ENCODE data around the gene MPC2.

The MPC2 gene

DNA sequence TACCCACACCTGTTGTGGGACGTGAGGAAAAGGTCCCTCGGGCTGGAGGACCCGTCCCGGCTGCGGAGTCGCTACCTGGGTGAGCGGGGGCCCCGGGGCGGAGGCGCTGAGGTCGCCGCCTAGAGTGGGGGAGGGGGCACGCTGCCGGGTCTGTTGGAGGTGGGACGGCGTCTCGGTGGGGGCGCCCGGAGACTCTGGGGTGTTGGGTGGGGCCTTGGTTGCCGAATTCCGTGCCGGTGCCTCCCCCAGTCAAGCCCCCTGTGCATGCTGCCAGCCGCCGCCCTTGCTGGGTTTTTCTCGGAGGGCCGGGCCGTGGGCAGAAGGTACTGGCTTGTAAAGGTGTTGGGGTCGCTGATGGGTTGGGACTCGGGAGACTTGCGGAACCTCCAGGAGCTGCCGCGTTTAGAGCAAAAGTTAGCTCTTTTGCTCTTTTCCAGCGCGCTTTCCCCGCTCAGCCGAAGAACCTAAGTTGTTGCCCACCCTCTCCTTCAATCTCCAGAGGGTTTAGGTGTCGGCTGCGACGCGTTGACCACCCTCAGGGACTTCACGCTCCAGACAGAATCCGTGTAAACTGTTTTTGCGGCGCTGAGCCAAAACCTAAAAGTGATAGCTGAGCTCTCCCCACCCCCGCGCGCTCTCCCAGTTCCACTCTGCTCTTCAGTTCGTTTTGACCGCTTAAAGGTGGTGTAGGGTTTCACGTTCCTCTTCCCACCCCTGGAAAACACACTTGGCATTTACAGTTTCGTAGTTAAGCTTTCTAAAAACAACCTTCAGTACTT is at the start of gene MPC2:
Gene MPC2, minus strand, starts transcription at position 143 of the 779 bp plus-strand sequence. CDS start 1,231 bp downstream, outside the sequence.
- DNase-seq = peak; percentile 19 to 91 (median 54)
- intact Hi-C loops (cut with DNase I) = loop anchor here (2.0 to 10.0 kb wide), 3 partner anchors 122 to 215 kb away; partner anchors contain the start of gene MPZL1

DNA sequence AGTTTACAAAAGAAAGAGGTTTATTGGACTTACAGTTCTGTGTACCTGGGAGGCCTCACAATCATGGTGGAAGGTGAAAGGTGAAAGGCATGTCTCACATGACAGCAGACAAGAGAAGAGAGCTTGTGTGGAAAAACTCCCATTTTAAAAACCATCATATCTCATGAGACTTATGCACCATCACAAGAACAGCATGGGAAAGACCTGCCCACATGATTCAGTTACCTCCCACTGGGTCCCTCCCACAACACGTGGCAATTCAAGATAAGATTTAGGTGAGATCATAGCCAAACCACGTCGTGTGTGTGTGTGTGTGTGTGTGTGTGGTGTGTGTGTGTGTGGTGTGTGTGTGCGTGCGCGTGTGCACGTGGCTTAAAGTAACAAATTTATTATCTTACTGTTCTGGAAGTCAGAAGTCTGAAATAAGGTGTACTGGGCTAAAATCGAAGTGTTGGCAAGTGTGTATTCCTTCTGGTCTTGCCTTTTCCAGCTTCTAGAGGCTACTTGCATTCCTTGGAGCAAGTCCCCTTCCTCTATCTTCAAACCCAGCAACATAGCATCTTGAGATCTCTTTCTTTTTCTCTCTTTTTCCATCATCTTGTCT is 48.1 kb upstream of the MPC2 start:
- intact Hi-C loops (cut with DNase I) = no loop called here

DNA sequence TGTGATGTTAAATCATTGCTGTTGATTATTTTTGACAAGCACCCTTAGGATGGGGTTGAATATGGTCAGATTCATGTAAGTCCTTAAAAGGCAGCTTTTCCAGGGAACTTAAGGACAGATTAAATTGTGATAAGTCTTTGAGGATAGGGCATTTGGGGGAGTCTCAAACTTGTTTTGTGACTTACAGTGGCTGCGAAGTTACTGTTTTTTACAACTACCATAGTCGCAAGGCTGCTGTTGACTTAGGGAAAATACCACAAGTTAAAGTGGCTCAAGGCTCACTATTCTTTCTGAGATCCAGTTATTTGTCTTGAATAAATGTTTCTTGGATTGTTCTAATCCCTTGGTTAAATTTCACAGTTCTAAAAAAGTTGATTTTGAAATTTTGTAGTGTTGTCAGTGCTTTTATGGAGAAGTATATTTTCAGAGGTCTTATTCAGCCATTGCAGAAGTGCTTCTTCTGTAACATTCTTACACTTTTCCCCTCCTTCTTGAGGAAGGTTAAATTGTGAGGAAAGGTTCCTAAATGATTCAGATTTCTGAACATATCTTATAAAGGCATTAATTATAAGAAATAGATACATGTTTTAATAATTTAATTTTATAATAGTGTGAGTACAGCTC is 47.0 kb upstream of the MPC2 start:
- intact Hi-C loops (cut with DNase I) = no loop called here
- no peak for DNase-seq

More for the DNA sequence above, 48.1 kb upstream of the MPC2 start:
- DNase-seq = no peak

DNA sequence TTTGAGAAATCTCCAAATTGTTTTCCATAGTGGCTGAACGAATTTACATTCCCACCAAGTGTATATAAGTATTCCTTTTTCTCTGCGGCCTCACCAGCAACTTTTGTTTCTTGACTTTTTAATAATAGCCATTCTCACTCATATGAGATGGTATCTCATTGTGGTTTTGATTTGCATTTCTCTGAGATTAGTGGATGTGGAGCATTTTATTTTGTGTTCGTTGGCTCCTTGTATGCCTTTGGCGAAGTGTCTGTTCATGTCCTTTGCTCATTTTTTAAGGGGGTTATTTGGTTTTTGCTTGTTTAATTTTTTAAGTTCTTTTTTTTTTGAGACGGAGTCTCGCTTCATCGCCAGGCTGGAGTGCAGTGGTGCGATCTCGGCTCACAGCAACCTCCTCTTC is 45.1 kb upstream of the MPC2 start:
- no peak for DNase-seq
- intact Hi-C loops (cut with DNase I) = no loop called here

DNA sequence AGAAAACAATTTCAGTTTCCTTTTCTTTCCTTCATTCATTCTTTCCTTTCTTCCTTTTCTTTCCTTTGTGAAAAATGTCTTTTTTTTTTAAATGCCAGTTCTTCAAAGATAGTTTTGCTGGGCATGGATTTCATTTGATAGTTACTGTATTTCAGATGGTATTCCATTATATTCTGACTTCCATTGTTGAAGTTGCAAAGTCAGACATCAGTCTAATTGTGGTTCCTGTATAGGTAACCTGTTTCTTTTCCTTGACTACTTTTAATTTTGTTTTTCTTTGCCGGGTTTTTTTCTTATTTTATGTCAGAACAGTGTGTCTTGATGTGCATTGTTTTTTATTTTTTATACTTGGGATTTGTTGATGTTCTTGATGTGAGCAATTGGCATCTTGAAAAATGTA is 40.4 kb upstream of the MPC2 start:
- intact Hi-C loops (cut with DNase I) = no loop called here
- DNase-seq = no peak

DNA sequence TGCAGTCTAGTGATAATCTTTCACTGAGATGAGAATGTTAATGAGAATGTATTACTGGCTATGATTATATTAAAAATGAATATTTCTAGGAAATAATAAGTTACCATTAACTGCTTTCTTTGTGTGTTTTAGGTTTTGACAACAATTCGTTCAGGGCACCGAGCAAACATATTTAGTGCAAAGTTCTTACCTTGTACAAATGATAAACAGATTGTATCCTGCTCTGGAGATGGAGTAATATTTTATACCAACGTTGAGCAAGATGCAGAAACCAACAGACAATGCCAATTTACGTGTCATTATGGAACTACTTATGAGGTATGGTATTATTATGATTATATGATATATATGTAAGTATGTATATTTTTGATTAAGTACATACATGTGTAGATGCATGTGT is 37.8 kb upstream of the MPC2 start:
- no peak for DNase-seq
- intact Hi-C loops (cut with DNase I) = no loop called here

DNA sequence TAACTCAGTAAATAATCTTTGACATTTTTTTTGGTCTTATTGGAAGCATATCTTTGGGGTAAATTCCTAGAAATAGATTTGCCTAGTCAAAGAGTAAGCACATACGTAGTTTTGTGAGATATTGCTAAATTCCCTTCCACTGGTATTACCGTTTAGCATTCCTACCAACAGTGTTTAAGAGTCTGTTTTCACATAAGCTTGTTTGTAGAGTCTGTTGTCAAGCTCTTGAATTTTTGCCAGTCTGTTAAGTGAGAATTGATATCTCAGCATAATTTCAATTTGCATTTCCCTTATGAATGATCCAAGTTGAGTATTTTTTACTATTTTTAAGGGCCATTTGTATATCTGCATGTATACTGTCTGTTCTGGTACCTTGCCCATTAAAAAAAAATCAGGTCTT is 37.0 kb upstream of the MPC2 start:
- no peak for DNase-seq
- intact Hi-C loops (cut with DNase I) = no loop called here

DNA sequence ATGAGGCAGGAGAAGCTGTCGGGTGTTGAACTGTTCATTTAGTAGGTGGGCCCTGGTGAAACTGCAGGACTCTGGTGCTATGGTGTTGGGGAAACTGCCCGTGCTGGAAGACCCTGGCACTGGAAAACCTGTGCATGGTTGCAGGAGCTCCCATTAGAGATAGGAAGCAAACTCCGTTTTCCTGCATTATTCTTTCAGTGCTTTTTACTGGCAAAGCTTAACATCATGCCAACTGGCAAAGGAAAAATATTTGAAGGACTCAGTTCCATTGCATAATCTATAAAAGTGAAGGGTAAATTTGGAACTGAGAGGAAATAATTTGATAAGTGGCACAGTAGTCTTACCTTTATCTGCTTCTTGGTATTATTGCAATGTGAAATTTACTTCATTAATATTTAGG is 31.7 kb upstream of the MPC2 start:
- DNase-seq = no peak
- intact Hi-C loops (cut with DNase I) = no loop called here

DNA sequence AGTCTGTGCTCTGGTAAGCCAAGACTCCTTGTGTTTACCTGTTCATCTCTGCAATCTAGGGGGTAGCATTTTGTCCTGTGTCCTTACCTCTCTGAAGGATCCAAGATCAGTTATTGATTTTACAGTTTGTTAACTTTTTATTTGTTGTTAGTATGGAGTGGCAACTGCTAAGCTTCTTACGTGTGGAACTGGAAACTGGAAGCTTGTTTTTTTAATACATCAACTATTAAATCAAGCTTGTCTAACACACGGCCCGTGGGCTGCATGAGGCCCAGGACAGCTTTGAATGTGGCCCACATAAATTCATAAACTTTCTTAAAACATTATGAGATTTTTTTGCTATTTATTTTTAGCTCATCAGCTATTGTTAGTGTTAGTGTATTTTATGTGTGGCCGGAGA is 29.2 kb upstream of the MPC2 start:
- intact Hi-C loops (cut with DNase I) = no loop called here

DNA sequence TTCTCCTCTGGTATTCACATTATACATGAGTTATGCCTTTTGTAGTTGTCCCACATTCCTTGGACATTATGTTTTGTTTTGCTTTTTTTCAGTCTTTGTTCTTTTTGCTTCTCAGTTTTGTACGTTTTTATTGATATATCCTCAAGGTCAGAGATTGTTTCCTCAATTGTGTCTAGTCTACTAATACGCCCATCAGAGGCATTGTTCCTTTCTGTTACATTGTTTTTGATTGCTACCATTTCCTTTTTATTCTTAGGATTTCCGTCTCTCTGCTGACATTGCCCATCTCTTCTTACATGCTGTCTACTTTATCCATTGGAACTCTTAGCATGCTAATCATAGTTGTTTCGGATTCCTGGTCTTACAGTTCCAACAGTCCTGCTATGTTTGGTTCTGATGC is 27.8 kb upstream of the MPC2 start:
- intact Hi-C loops (cut with DNase I) = no loop called here
- no peak for DNase-seq

More for the DNA sequence above, 29.2 kb upstream of the MPC2 start:
- no peak for DNase-seq

DNA sequence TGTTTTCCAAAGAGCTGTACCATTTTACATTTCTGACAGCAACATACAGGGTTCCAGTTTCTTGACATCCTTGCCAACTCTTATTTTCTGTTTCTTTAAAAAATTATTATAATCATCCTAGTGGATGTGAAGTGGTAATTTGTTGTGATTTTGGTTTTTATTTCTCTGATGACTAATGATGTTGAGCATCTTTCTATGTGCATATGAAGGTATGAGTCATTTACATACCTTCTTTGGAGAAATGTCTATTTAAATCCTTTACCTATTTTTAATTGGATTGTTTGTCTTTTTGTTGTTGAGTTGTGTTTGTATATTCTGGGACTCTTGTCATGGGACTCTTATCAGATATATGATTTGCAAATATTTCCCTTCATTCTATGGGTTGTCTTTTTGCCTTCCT is 20.8 kb upstream of the MPC2 start:
- intact Hi-C loops (cut with DNase I) = no loop called here
- no peak for DNase-seq

DNA sequence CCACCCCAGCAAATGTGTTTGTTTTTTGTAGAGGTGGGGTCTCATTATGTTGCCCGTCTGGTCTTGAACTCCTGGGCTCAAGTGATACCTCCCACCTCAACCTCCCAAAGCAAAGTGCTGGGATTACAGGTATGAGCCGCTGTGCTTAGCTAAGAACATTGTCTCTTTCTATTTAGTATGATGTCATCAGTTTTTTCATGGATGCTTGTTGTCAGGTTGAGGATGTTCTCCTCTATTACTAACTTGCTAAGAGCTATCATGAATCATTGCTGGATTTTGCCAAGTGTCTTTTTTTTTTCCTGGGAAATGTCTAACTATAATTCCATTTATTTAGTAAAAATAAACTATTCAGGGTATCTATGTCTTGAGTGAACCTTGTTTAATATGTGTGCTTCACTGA is 19.0 kb upstream of the MPC2 start:
- DNase-seq = no peak
- intact Hi-C loops (cut with DNase I) = no loop called here

DNA sequence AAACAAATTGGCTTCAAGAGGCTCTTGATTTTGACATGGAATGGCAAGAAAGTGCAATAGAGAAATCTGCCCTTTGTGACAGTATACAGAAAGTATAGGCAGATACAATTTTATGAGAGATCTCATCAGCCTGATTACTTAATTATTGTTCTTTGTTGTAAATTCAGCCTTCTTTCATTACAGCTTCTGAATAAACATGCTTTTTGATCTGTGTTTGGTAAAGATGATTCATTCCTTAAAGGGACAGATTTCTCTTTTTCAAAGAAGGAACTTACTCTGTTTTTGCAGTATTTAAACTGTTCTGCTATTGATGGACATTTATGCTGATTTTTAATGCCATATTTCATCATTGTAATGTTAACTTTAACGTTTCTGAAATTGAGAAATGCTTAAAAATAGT is 13.7 kb upstream of the MPC2 start:
- intact Hi-C loops (cut with DNase I) = no loop called here
- no peak for DNase-seq

DNA sequence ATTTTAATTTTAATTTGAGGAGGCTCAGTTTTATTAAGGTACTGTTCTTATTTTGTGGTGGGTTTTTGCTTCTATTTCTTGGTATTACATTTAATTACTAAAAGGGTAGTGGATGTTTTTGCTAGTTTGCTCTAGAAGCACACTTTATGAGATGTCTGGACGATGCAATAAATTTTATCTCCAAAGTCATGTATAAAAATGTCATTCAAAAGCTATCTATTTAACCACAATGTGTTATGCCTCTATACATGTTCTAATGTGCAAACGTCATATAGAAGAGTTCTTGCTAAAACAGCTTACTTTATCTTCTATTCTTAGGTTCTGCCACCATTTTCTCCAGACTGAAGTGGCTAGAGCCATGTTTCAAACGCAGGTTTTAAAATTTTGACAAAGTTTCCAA is 12.9 kb upstream of the MPC2 start:
- DNase-seq = no peak
- intact Hi-C loops (cut with DNase I) = no loop called here

DNA sequence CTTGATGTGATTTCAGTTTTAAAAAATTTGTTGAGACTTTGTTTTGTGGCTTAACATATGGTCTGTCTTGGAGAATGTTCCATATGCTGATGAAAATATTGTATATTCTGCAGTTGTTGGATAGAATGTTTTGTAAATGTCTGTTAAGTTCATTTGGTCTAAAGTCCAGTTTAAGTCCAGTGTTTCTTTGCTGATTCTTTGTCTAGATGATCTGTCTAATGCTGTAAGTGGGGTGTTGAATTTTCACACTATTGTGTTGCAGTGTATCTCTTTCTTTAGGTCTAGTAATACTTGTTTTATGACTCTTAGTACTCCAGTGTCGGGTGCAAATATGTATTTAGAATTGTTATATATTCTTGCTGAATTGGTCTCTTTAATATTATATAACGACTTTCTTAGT is 10.9 kb upstream of the MPC2 start:
- intact Hi-C loops (cut with DNase I) = no loop called here
- no peak for DNase-seq

DNA sequence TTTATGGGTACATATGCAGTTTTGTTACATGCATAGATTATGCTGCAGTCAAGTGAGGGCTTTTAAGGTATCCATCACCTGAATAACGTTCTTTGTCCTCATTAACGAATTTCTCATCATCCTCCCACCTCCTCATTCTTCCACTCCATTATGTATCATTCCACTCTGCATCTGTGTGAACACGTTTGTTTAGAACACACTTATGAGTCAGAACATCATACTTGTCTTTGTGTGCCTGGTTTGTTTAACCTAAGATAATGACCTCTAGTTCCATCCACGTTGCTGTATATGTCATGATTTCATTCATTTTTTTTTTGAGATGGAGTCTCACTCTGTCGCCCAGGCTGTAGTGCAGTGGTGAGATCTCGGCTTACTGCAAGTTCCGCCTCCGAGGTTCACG is 6.7 kb upstream of the MPC2 start:
- intact Hi-C loops (cut with DNase I) = no loop called here

DNA sequence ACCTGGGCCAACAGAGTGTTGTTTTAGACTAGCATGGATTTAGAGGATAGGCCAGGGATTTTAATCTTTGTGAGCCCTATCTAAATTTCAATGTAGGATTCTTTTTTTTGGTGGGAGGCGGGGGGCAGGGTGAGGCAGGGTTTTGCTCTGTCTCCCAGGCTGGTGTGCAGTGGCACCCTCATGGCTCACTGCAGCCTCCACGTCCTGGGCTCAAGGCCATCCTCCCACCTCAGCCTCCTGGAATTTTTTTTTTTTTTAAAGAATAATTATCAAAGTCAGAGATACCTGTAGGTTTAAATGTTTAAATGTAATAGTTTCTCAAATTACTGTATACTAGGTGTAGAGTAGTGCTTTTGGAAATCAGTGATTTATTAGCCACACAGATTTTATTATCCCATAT is 3.4 kb upstream of the MPC2 start:
- intact Hi-C loops (cut with DNase I) = no loop called here
- DNase-seq = no peak

More for the DNA sequence above, 6.7 kb upstream of the MPC2 start:
- no peak for DNase-seq

DNA sequence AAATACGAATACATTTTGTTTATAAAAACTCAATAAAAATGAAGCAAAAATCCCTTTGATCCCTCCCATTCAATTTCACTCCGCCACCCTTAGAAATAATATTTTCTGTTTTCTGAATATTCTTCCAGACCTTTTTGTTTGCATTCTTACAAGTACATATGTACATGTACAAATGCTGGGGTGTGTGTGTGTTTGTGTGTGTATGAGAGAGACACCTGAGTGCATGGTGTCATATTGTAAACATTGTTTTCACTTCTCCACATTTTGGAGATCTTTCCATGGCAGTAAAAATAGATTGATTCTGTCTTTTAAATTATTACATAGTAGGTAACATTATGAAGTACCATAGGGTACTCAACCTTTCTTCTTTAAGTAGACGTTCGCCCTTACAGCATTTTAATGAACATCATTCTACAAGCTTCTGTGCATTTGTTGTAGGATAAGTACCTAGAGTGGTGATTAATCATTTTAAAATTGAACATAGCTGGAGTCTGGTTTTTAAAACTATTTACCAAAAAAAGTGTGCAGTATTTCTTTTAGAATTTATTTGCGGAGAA is 1.3 kb upstream of the MPC2 start:
- no peak for DNase-seq
- intact Hi-C loops (cut with DNase I) = loop anchor here (5.0 to 10.0 kb wide), 2 partner anchors 123 to 216 kb away; partner anchors contain the start of gene MPZL1

DNA sequence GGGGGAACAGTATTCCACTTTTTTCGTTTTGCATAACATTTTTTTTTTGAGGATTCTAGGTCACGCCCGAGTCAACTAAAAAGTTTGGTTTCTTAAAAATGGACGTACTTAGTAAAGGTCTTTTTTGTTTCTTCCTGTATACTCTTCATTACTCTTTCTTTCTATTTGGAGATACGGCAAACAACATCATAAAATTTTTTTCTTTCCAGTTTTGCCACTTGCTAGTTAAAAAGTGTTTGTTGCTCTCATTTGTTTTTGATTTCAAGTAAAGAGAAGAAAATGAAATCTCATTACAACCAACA is 788 bp upstream of the MPC2 start:
- no peak for DNase-seq
- intact Hi-C loops (cut with DNase I) = loop anchor here (2.0 to 10.0 kb wide), 3 partner anchors 123 to 215 kb away; partner anchors contain the start of gene MPZL1

DNA sequence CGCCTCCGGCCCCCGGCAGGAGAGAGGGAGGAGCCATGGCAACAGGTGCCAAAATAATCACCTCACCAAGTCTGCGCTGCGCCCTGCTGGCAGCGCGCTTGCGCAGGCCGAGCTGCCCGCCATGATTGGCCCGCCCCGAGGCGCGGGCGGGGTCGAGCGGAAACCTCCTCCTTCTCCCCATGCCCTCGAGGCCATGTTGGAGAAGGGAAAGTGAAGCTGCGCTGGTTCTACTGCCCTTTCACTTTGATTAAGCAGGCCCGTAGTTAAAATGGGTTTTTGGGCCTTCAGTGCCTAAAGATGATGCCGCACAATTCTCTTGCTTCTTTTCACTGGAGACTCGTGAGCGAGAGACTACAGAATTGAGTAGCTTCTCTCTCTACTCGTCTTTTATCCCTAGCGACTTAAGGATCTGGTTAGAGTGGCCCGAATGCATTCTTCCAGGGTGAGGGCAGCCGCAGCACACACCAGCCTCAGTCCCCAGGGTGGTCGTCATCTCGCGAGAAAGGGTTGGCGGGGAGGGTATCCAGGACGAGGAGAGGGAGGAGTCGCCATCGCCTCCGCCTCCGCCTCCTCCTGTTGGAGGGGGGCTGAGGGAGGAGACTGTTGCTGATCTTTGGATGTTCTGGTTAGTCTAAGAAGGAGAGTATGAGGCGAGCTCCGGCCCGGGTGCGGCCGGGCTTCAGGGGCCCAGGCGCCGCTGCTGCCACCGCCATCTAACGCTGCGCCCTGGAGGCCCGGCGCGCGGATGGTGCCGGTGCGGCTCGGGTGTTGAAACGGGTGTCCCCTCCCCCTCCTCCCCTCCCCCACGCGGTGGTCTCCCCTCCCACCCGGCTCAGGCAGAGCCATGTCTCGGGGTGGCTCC is 573 bp downstream of the MPC2 start, which contains the start of gene DCAF6:
Gene DCAF6, plus strand, starts transcription at position 616 of the 862 bp plus-strand sequence. Its CDS starts 229 bp downstream, at position 845.
- intact Hi-C loops (cut with DNase I) = loop anchor here (2.0 to 10.0 kb wide), 3 partner anchors 121 to 214 kb away; partner anchors contain the start of gene MPZL1
- peak; percentile 90 to 99 (median 94) for DNase-seq
